NCI-H2081 (cell line): ENCODE data around the gene ENTHD1.
"Not testable (repeated sequence)": the region's sequence is repeated elsewhere in the genome, so short reads cannot be mapped to it uniquely, and the experiment has no call there.

Experiments
- DNase-seq, 2 experiments: peaks; one replicate each; lab custom pipeline; 2025; lab: John Stamatoyannopoulos, UW

ENTHD1 gene

GRCh38 chr22:39777716-39778454 is 115.7 kb downstream of the ENTHD1 start:
- peak in 1 of 2 experiments; percentile 12 for DNase-seq

GRCh38 chr22:39776295-39777009 is 117.1 kb downstream of the ENTHD1 start:
- no peak for DNase-seq

GRCh38 chr22:39773976-39774539 is 119.5 kb downstream of the ENTHD1 start:
- no peak for DNase-seq

GRCh38 chr22:39773503-39773902 is 120.1 kb downstream of the ENTHD1 start:
- DNase-seq = no peak

- DNase-seq = no peak
These were observed 122.1 kb downstream of the ENTHD1 start for GRCh38 chr22:39771486-39771885.

- DNase-seq = no peak
These were observed 127.9 kb downstream of the ENTHD1 start for GRCh38 chr22:39765661-39766060.

- no peak for DNase-seq
These were observed 128.5 kb downstream of the ENTHD1 start for GRCh38 chr22:39765046-39765445.

- no peak for DNase-seq
These were observed 130.3 kb downstream of the ENTHD1 start for GRCh38 chr22:39763276-39763675.

GRCh38 chr22:39750759-39751158 is 142.8 kb downstream of the ENTHD1 start:
- DNase-seq = no peak

- peak; percentile 24 to 65 for DNase-seq
These were observed 144.7 kb downstream of the ENTHD1 start for GRCh38 chr22:39748877-39749276.

- DNase-seq = no peak
These were observed 146.8 kb downstream of the ENTHD1 start for GRCh38 chr22:39746600-39747262.

GRCh38 chr22:39745789-39746188 is 147.8 kb downstream of the ENTHD1 start:
- DNase-seq = no peak

- no peak for DNase-seq
These were observed 149.2 kb downstream of the ENTHD1 start for GRCh38 chr22:39744353-39744752.

GRCh38 chr22:39743935-39744334 is 149.6 kb downstream of the ENTHD1 start:
- DNase-seq = no peak

- DNase-seq = peak in 1 of 2 experiments; percentile 3
These were observed 154.1 kb downstream of the ENTHD1 start for GRCh38 chr22:39739338-39740027.

- no peak for DNase-seq
These were observed 154.8 kb downstream of the ENTHD1 start for GRCh38 chr22:39738746-39739145.

- DNase-seq = no peak
These were observed 157.8 kb downstream of the ENTHD1 start for GRCh38 chr22:39735776-39736175.

- no peak for DNase-seq
These were observed 158.7 kb downstream of the ENTHD1 start for GRCh38 chr22:39734866-39735265.

GRCh38 chr22:39734046-39734445 is 159.5 kb downstream of the ENTHD1 start:
- not testable (repeated sequence) for DNase-seq

GRCh38 chr22:39733191-39733590 is 160.4 kb downstream of the ENTHD1 start:
- no peak for DNase-seq

- DNase-seq = no peak
These were observed 160.9 kb downstream of the ENTHD1 start for GRCh38 chr22:39732625-39733024.
